ENCODE results near the gene ADSS1.

The ADSS1 gene

DNA sequence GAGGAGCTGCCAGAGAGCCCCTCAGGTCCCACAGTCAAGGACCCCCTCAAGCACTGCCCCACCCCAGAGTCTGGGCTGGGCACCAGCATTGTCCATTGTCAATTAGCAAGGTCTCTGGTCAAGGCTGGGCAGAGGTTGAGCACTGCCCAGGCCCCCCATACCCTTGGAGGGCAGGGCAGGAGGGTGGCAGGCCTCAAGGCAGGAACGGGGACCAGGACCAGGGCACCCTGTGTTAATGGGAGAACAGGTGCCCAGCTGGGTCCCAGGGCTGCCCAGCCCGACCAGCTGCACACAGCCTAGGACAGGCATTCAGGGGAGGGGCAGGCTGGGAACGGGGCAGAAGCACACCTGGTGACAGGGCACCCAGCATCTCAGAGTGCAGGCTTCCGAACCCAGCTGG, 47.3 kb downstream of the ADSS1 start:
- H3K9me3 ChIP-seq (ENCODE audit: severe bottlenecking): peaks cover 8% of the 10 kb centered on the region
- H3K27ac ChIP-seq: no peak overlapping the region
- H3K4me3 ChIP-seq (ENCODE audit: low read depth, low read length): no peak overlapping the region
- peaks cover 53% of the 10 kb centered on the region for H3K36me3 ChIP-seq
- no peaks in the 10 kb centered on the region for H3K27me3 ChIP-seq (ENCODE audit: insufficient read depth, low read depth, severe bottlenecking)
- DNase-seq: no peak
- TF ChIP-seq, protein P1, sequence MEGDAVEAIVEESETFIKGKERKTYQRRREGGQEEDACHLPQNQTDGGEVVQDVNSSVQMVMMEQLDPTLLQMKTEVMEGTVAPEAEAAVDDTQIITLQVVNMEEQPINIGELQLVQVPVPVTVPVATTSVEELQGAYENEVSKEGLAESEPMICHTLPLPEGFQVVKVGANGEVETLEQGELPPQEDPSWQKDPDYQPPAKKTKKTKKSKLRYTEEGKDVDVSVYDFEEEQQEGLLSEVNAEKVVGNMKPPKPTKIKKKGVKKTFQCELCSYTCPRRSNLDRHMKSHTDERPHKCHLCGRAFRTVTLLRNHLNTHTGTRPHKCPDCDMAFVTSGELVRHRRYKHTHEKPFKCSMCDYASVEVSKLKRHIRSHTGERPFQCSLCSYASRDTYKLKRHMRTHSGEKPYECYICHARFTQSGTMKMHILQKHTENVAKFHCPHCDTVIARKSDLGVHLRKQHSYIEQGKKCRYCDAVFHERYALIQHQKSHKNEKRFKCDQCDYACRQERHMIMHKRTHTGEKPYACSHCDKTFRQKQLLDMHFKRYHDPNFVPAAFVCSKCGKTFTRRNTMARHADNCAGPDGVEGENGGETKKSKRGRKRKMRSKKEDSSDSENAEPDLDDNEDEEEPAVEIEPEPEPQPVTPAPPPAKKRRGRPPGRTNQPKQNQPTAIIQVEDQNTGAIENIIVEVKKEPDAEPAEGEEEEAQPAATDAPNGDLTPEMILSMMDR (IDR thresholded peaks at IDR 0.05; ENCODE audit: low read depth, low read length): no peak

DNA sequence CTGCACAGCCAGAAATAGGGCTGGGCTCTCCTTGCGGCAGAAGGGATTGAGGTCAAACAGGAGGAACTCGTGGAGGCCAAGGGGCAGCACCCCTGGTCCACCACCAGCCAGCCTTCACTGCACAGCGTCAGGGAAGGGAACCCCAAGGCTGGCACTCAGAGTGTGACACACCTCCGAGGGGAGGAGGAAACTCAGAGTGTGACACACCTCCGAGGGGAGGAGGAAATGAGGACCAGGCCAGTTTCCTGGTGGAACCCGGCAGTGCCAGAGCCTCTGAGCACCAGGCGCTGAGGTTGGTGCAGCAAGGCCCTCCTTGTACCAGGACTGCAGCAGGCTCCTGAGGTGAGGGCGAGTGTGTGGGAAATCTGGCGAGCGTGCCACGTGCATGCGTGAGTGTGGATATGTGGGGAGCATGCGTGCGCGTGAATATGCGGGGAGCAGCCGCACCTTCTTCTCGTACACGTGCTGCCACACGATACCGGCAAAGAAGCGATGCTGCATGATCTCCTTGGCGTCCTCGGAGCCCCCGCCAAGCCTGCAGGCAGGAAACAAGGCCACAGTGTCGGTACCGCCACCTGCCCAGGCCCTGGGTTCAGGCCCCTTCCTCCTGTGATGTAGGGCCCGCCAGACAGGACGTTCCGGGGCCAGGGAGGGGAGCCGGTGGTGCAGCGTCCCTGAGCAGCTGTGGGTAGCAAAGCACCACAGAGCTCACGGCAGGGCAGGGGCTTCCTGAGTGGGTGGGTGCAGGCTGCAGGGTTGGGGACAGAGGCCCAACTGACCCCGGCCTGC, 48.1 kb downstream of the ADSS1 start:
- TF ChIP-seq, protein P1 (IDR thresholded peaks at IDR 0.05; ENCODE audit: low read depth, low read length): no peak
- Histone ChIP-seq H3K27ac (no peak overlapping the region), H3K9me3 (ENCODE audit: severe bottlenecking) (peaks cover 8% of the 10 kb centered on the region), H3K27me3 (ENCODE audit: insufficient read depth, low read depth, severe bottlenecking) (no peaks in the 10 kb centered on the region), H3K36me3 (peaks cover 59% of the 10 kb centered on the region), H3K4me3 (ENCODE audit: low read depth, low read length) (no peak overlapping the region)
- DNase-seq: no peak

DNA sequence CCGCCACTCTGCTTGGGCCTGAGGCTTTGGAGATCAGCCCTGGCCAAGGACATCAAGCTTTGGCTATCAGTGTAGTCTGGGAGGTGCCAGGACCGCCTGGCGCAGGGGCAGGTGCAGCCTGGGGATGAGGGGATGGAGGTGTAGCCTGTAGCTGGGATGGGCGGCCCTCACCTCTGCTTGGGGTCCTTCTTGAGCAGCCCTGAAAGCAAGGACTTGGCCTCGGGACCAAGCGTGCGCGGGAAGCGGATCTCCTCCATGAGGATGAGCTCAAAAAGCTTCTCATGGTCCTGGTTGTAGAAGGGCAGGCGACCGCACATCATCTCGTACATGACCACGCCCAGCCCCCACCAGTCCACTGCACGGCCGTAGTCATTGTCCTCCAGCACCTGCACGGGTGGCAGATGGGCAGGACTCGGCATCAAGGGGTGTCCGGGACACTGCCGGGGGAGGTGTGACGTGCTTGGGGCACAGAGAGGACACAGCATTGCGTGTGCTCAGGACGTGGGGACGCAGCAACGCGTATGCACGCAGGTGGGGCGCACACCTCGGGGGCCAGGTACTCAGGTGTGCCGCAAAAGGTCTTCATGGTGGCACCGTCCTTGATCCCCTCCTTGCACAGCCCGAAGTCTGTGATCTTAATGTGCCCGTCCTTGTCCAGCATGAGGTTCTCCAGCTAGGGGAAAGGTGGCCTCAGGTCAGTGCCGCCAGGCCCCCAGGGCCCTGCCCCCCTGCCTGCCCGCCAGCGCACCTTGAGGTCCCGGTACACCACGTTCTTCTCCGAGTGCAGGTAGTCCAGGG, 48.9 kb downstream of the ADSS1 start:
- DNase-seq: no peak
- H3K9me3 ChIP-seq (ENCODE audit: severe bottlenecking): peaks cover 8% of the 10 kb centered on the region
- no peak overlapping the region for H3K27ac ChIP-seq
- TF ChIP-seq, protein P1 (IDR thresholded peaks at IDR 0.05; ENCODE audit: low read depth, low read length): no peak
- no peak overlapping the region for H3K4me3 ChIP-seq (ENCODE audit: low read depth, low read length)
- no peaks in the 10 kb centered on the region for H3K27me3 ChIP-seq (ENCODE audit: insufficient read depth, low read depth, severe bottlenecking)
- H3K36me3 ChIP-seq: peaks cover 59% of the 10 kb centered on the region

DNA sequence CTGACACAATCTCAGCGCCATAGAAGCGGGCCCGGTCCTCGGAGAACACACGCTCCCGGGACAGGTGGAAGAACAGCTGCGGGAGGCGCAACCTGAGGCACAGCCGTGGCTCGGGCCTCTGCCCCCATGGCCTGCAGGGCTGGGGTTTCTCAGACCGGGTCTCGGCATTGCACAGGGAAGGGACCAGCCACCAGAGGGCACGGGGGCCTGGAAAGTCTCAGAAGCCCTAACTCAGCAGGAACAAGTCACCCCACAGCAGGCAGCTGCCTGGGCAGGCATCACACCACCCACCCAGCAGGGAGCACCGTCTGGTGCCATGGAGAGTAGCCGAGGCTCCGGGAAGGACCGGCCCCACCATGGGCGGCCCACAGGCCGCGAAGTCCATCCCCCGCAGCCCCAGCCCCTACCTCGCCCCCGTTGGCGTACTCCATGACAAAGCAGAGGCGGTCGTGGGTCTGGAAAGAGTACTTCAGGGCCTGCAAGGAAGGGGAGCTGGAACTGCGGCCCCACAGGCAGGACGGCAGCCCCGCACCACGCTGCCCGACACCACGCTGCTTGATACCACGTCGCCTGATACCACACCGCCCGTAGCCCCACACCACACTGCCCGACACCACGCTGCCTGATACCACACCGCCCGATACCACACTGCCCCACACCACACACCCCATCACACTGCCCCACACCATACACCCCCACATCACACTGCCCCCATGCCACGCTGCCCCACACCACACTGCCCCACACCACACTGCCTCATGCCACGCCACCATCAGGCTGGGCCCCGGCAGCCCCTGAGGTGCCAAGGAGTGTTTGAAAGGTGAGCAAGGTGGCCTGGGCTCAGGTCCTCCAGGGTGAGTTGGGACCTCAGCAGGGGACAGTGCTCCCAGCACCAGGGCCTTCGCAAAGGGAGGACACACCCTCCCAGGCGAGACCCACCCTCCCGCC, 49.8 kb downstream of the ADSS1 start:
- DNase-seq: peak; percentile 34
- TF ChIP-seq, protein P1 (IDR thresholded peaks at IDR 0.05; ENCODE audit: low read depth, low read length): peak; percentile 43
- peaks cover 59% of the 10 kb centered on the region for H3K36me3 ChIP-seq
- no peak overlapping the region for H3K4me3 ChIP-seq (ENCODE audit: low read depth, low read length)
- H3K27ac ChIP-seq: no peak overlapping the region
- H3K27me3 ChIP-seq (ENCODE audit: insufficient read depth, low read depth, severe bottlenecking): no peaks in the 10 kb centered on the region
- peaks cover 8% of the 10 kb centered on the region for H3K9me3 ChIP-seq (ENCODE audit: severe bottlenecking)

DNA sequence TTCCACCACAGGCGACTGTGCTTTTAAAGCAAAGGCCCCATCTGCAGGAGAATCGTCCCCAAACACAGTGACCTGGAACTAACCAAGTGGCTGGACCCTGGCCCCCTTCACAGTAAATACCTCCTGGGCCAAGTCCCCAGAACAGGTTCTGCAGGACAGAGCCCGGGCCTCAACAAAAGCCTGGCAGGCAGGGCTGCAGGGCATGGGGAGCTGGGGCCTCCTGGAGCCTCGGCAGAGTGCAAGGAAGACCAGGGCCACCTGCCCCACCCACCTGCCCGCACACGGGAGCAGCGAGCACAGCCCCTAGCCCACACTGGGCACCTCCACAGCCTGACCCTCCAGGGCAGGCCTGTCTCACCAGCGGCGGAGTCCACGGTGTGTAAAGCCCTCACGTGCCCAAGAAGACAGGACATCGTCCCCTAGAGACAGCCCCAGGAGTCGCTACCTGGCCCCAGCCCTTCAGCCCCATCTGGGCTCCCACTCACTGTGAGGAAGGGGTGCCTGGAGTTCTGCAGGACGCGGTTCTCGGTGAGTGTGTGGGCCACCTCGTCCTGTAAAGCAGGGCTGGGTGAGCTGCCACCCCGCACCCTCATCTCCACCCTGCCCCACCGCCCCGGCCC, 50.5 kb downstream of the ADSS1 start:
- no peaks in the 10 kb centered on the region for H3K27me3 ChIP-seq (ENCODE audit: insufficient read depth, low read depth, severe bottlenecking)
- no peak overlapping the region for H3K27ac ChIP-seq
- peaks cover 8% of the 10 kb centered on the region for H3K9me3 ChIP-seq (ENCODE audit: severe bottlenecking)
- no peak for DNase-seq
- peaks cover 63% of the 10 kb centered on the region for H3K36me3 ChIP-seq
- TF ChIP-seq, protein P1 (IDR thresholded peaks at IDR 0.05; ENCODE audit: low read depth, low read length): no peak
- H3K4me3 ChIP-seq (ENCODE audit: low read depth, low read length): no peak overlapping the region

All from WERI-Rb-1 (cell line).